ENCODE data around the gene CHIT1.
"Not testable (repeated sequence)": the region's sequence is repeated elsewhere in the genome, so short reads cannot be mapped to it uniquely, and the experiment has no call there.

Gene CHIT1

DNA sequence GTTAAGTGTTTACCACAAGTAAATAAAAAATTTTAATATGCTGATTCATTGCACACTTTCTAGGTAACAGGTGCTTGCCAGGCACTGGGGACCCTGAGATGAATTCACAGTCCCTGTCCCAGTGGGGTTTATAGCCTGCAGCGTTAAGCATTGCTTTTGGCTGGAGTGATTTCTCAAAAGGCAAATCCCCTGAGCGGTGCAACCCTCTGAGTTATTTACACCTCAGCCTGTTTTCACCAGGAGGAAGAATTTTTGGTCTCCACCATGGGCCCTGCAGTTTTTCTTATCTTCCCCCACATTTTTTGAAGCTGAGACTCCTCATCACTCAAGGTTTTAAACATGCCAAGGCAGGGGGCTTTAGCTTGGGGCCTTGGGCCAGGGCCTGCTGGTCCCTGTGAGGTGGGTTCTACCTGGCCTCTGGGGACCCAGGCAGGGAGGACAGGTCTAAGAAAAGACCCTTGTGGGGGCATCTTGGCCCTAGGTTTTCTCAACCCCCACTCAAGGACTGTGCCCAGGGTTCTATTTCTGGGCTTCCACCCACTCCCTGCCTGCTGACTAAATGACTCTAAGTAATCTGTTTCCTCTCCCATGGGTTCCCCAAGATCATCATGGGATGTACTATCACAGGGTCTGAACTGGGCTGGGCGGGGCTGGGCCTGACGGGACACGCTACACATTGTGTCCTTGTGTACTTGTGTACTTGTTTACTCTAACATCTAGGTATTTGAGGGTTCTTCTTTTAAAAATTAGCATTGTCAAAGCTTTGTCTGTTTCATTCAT lies 10.2 kb upstream of the CHIT1 start:
- TF ChIP-seq CTCF (IDR thresholded peaks at IDR 0.05; ENCODE audit: control insufficient read depth, extremely low read depth, insufficient read depth) = no peak
- H3K4me3 ChIP-seq (ENCODE audit: low read depth, low read length) = no peak overlapping the region
- DNase-seq (ENCODE audit: low read depth) = peak; percentile 56

DNA sequence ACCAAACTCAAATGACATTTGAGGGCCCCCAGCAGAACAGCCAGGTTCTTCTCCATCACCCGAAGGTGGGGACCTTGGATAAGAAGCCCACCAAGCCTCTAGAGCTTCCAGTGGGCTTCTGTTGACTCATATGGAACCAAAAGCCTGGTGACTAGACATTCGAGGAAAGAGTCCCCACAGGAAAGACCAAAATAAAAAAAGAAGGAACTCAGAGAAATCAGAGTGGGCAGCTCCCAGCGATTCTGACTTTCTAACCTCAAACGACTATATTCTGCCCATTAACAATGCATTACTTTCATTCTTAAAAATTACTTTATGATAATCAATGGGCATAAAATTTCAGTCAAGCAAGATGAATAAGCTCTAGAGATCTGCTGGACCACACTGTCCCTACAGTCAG lies 9.6 kb upstream of the CHIT1 start:
- no peak for TF ChIP-seq CTCF (IDR thresholded peaks at IDR 0.05; ENCODE audit: control insufficient read depth, extremely low read depth, insufficient read depth)
- no peak overlapping the region for H3K4me3 ChIP-seq (ENCODE audit: low read depth, low read length)
- no peak for DNase-seq (ENCODE audit: low read depth)

DNA sequence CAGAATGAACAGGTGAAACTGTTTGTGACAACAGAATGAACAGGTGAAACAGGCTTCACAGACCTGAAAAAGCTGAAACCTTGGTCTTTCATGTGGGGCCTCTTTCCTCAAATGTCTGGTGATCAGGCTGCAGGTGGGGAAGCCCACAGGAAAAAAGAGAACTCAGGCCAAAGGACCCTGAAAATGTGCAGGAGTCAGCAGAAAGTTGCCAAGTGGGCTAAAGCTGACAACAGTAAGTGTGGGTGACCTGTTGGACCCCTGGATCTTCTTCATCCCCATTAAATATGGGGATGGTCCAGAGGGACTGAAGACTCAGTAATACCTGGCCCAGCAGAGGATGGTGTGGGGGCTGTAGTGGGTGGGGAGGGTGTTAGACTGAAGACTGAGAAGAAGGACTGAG lies 9.1 kb upstream of the CHIT1 start:
- no peak for DNase-seq (ENCODE audit: low read depth)
- TF ChIP-seq CTCF (IDR thresholded peaks at IDR 0.05; ENCODE audit: control insufficient read depth, extremely low read depth, insufficient read depth) = no peak
- no peak overlapping the region for H3K4me3 ChIP-seq (ENCODE audit: low read depth, low read length)

- not testable (repeated sequence) for H3K4me3 ChIP-seq (ENCODE audit: low read depth, low read length); DNase-seq (ENCODE audit: low read depth)
These were observed 5.4 kb upstream of the CHIT1 start for GRCh38 chr1:203234901-203235300.

DNA sequence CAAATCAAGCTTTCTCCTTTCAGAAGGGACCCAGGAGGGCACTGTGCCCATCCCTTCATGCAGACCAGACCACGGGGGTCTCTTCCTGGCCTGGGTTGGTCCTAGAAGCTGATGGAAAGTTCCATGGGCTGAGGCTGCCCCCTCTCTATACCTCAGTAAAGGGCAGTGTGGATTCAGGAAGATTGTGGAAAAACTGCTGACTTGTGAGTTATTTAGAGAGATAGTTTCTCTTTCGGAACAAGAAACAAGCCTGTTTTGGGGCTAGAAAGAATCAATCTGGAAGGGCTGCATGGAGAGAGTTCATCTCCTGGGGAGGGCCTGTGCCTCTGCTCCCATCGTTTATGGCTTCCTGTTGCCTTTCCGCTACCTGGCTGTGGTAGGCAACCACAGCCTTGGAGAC lies 803 bp downstream of the CHIT1 start:
- no peak for DNase-seq (ENCODE audit: low read depth)
- no peak overlapping the region for H3K4me3 ChIP-seq (ENCODE audit: low read depth, low read length)
- TF ChIP-seq CTCF (IDR thresholded peaks at IDR 0.05; ENCODE audit: control insufficient read depth, extremely low read depth, insufficient read depth) = no peak

- DNase-seq (ENCODE audit: low read depth) = no peak
- no peak for TF ChIP-seq CTCF (IDR thresholded peaks at IDR 0.05; ENCODE audit: control insufficient read depth, extremely low read depth, insufficient read depth)
These were observed 1.9 kb downstream of the CHIT1 start for GRCh38 chr1:203227371-203228083.

GRCh38 chr1:203225071-203225470 lies 4.4 kb downstream of the CHIT1 start:
- TF ChIP-seq CTCF (IDR thresholded peaks at IDR 0.05; ENCODE audit: control insufficient read depth, extremely low read depth, insufficient read depth) = no peak
- H3K4me3 ChIP-seq (ENCODE audit: low read depth, low read length) = no peak overlapping the region
- no peak for DNase-seq (ENCODE audit: low read depth)

More at GRCh38 chr1:203227371-203228083, 1.9 kb downstream of the CHIT1 start:
- H3K4me3 ChIP-seq (ENCODE audit: low read depth, low read length) = no peak overlapping the region

Measured in LNCaP clone FGC (cell line).